GM18867 (cell line): Measurements from ENCODE around the gene GALNT5.
A peak's percentile ranks its signal among the peaks of the same experiment; 100 is the strongest.

Experiments
- ATAC-seq: cut with Tn5 transposase; IDR thresholded peaks from one replicate; pipeline ENCODE4 v1.9.1; 2021; ENCODE audit warnings: mild to moderate bottlenecking, moderate library complexity; ENCODE audit not compliant: unreplicated experiment

Gene GALNT5

DNA sequence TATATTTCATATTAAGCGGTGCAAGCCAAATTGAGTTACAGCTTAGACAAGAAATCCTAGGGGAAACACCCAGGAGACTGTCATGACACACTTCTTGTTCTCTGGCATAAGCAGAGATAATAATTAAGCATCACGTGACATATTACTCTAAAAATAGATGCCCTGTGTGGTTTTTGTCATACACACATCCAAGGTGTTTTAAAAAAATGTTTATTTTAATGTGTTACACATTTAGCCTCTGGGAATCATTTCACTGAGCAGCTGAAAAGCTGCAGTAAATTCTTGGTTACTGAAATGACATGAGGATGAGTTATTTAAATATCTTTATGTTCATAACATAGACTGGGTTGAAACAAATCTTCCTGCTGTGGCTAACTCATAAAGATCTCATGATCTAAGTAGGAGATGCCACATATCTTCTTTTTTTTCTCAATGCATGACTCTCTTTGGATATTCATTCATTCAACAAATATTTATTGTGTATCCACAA is 106.2 kb downstream of the GALNT5 start:
- peak; percentile 31 for ATAC-seq
